GM12878 (cell line): ENCODE results near the gene TRMT1. TPM values are rescaled to one million over a fixed set of nuclear protein-coding genes. Genes with fewer than 3 reads are reported as not detected.

Source experiments
- ATAC-seq: fragments of 200-7000 bp; cut with Tn5 transposase; 3 replicates; pipeline ENCODE4 v1.9.1; 2020; ENCODE audit warnings: mild to moderate bottlenecking, moderate library complexity
- BruUV-seq: library from RNA; stranded (reverse); fragments of 400-500 nt; replicated peaks from 2 replicates; lab custom pipeline; 2021; lab: Mats Ljungman, UMichigan
- CTCF ChIA-PET: fragments of 300-600 bp; sonication (Branson Sonifier 250); formaldehyde crosslinking; extraction: SDS; loops from one replicate; lab custom pipeline; 2021; ENCODE audit warnings: inconsistent platforms; lab: Yijun Ruan, JAX
- POLR2A ChIA-PET: fragments of 350-600 bp; formaldehyde crosslinking; extraction: SDS; loops from one replicate; lab custom pipeline; 2021; ENCODE audit warnings: inconsistent platforms; lab: Charles Lee
- RAD21 ChIA-PET: fragments of 300-600 bp; sonication (Branson Sonifier 250); formaldehyde crosslinking; loops from one replicate; lab custom pipeline; 2023; ENCODE audit warnings: antibody characterized with exemption; ENCODE audit not compliant: unreplicated experiment; lab: Charles Lee
- SMC1A ChIA-PET: fragments of 300-600 bp; sonication (Branson Sonifier 250); formaldehyde crosslinking; loops from one replicate; lab custom pipeline; 2023; ENCODE audit not compliant: unreplicated experiment, uncharacterized antibody; lab: Charles Lee
- DNase-seq: peaks from one replicate; pipeline ENCODE4 v3.0.0-alpha.2; 2011; ENCODE audit warnings: low read depth, low spot score
- FAIRE-seq: peaks from 3 replicates; lab custom pipeline; 2011; peaks lifted over from hg19 to GRCh38; lab: Jason Lieb, UNC
- H2AFZ ChIP-seq: 2 replicates; pipeline ENCODE4 v1.6.0; 2011; ENCODE audit warnings: low read depth, low read length, control low read depth; ENCODE audit not compliant: control insufficient read depth
- H3K27ac ChIP-seq: 2 replicates; pipeline ENCODE4 v1.5.1; 2011; ENCODE audit warnings: control low read depth; ENCODE audit not compliant: control insufficient read depth, insufficient read depth
- H3K27me3 ChIP-seq, 2 experiments: replicated peaks in 1 of 2; 2 replicates each; pipeline versions ENCODE4 v1.6.0 to v1.6.1; 2011; ENCODE audit warnings: low read length in 1 of 2; ENCODE audit not compliant: control insufficient read depth in 2 of 2, insufficient read depth in 2 of 2
- H3K36me3 ChIP-seq, 2 experiments: 2 replicates each; pipeline ENCODE4 v1.5.1; 2011; ENCODE audit warnings: low read length in 1 of 2; ENCODE audit not compliant: control insufficient read depth in 2 of 2, insufficient read depth in 2 of 2
- H3K4me1 ChIP-seq: 2 replicates; pipeline ENCODE4 v1.6.1; 2011; ENCODE audit warnings: mild to moderate bottlenecking, low read length, moderate library complexity, mixed read lengths; ENCODE audit not compliant: control insufficient read depth, insufficient read depth
- H3K4me2 ChIP-seq: 2 replicates; pipeline ENCODE4 v1.6.0; 2011; ENCODE audit warnings: control low read depth; ENCODE audit not compliant: control insufficient read depth, insufficient read depth
- H3K4me3 ChIP-seq: fragments of 200-600 bp; sonication (generic); 2 replicates; pipeline ENCODE4 v1.5.1; 2016
- H3K79me2 ChIP-seq: 2 replicates; pipeline ENCODE4 v1.6.0; 2011; ENCODE audit warnings: low read length; ENCODE audit not compliant: control insufficient read depth, insufficient read depth
- H3K9ac ChIP-seq: 2 replicates; pipeline ENCODE4 v1.8.0; 2011; ENCODE audit warnings: low read length, control low read depth, mixed read lengths; ENCODE audit not compliant: control insufficient read depth, insufficient read depth
- H3K9me3 ChIP-seq: replicated peaks from 3 replicates; pipeline ENCODE4 v1.5.1; 2011; ENCODE audit warnings: mild to moderate bottlenecking, low read length; ENCODE audit not compliant: control insufficient read depth, insufficient read depth
- H4K20me1 ChIP-seq: 2 replicates; pipeline ENCODE4 v1.6.0; 2011; ENCODE audit not compliant: control insufficient read depth, insufficient read depth
- BHLHE40 ChIP-seq, 2 experiments: fragments of 450-650 bp in 1 of 2; IDR thresholded peaks; 2 replicates each; pipeline ENCODE4 v1.6.1; 2011 to 2017; ENCODE audit warnings: low read depth in 2 of 2, borderline replicate concordance in 1 of 2, improper control_type of control experiment in 1 of 2, low read length in 1 of 2, mild to moderate bottlenecking in 1 of 2
- EGR1 ChIP-seq, 2 experiments: IDR thresholded peaks; 1 replicate in 1 of 2; 2 replicates in 1 of 2; pipeline ENCODE4 v1.6.1; 2011 to 2012; ENCODE audit warnings: low read depth in 2 of 2, low read length in 2 of 2, borderline replicate concordance in 1 of 2, mild to moderate bottlenecking in 1 of 2, moderate library complexity in 1 of 2
- POLR2A ChIP-seq: IDR thresholded peaks from 2 replicates; pipeline ENCODE4 v1.6.1; 2011; ENCODE audit warnings: low read depth, mild to moderate bottlenecking, low read length
- ZBTB40 ChIP-seq: fragments of 450-650 bp; IDR thresholded peaks from 2 replicates; pipeline ENCODE4 v1.6.1; 2016; ENCODE audit warnings: mild to moderate bottlenecking, moderate library complexity, borderline replicate concordance
- ZNF207 ChIP-seq: fragments of 450-650 bp; IDR thresholded peaks from 2 replicates; pipeline ENCODE4 v1.6.1; 2014; ENCODE audit warnings: antibody characterized with exemption, mild to moderate bottlenecking, borderline replicate concordance
- WGBS: methylation state at CpG from one replicate; pipeline ENCODE4 v1.1.6; 2016; ENCODE audit warnings: low lambda C conversion rate; ENCODE audit not compliant: insufficient replicate concordance, insufficient coverage; ENCODE audit errors: missing lambda C conversion rate; 5-methylcytosine and 5-hydroxymethylcytosine counted together
- in situ Hi-C: fragments of 300-500 bp; cut with MboI; formaldehyde crosslinking; loops from 9 replicates; pipeline ENCODE4 v1.14.3; 2018; ENCODE audit warnings: mixed read lengths
- intact Hi-C: fragments of 100-400 bp; cut with micrococcal nuclease; formaldehyde crosslinking; loops from one replicate; pipeline ENCODE4 v1.14.2; 2022; ENCODE audit not compliant: unreplicated experiment
- polyA plus RNA-seq, 11 experiments: library from polyadenylated mRNA; depleted of rRNA in 4 of 11; unstranded in 6 of 11; stranded (reverse) in 5 of 11; fragments of >200 nt; fragmentation: Nextera tagmentation in 4 of 11; fragmentation: Illumina TruSeq in 1 of 11; extraction: Ambion mirVana in 4 of 11; extraction: Trizol in 1 of 11; gene quantifications; 1 replicate in 1 of 11; 2 replicates in 10 of 11; pipeline versions ENCODE4 v1.2.1 to v1.2.3, GENCODE V29; 2011 to 2016; ENCODE audit warnings: inconsistent platforms in 2 of 11, missing spikeins in 2 of 11, low read depth in 1 of 11
- total RNA-seq, 4 experiments: library from RNA; depleted of rRNA in 3 of 4; stranded (reverse); fragments of >200 nt in 3 of 4; fragmentation: Illumina TruSeq in 1 of 4; extraction: Trizol in 1 of 4; gene quantifications; 2 replicates each; pipeline versions ENCODE4 v1.2.1 to v1.2.3, GENCODE V29; 2013 to 2021
- TF ChIP-seq, protein P1 (sequence below): IDR thresholded peaks from 2 replicates; pipeline ENCODE4 v1.6.1; 2012; ENCODE audit warnings: low read length, inconsistent platforms

Gene TRMT1
- total and polyA plus RNA-seq, 10 of the 15 experiments (the other 5 are each of a cell fraction or from before 2014, with no cell fraction given): 3.4 to 68.8 (median 34.8) TPM

DNA sequence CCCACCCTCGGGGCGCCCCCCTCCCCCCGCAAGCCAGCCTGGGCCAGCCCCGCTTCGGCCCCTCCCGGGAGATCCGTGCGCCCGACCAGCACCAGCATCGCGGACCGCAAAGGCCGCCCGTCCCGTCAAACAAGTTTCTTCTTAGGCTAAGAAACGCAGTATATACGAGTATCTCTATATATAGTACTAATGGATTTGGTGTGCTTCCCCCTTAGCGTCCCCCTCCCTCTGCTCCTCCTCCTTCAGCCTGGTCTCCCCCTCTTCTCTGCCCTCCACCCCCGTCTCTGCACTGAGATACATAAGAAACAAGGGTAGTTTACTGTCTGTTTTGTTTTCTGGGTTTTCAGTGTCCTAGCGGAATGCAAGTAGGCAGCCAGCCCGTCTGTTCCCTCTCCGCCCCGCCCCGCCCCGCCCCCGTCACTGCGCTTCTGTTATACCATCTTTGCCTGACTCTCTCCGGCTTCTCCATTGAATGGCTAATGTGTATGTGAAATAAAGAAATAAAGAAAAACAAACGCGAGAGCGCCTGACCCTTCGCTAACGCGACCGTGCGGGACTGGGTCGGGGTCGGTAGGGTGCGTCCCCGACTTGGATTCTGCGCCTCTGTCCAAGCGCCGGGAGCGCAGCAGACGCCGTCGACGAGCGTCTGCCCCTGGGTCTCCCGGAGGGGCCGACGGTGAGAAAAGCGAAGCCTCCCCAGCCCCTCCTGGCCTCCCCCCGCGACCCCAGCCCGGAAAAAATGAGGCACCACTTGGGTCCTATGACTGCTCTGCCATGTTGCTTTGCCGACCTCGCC is 18.1 kb downstream of the TRMT1 start (continued):
- TF ChIP-seq, protein P1, sequence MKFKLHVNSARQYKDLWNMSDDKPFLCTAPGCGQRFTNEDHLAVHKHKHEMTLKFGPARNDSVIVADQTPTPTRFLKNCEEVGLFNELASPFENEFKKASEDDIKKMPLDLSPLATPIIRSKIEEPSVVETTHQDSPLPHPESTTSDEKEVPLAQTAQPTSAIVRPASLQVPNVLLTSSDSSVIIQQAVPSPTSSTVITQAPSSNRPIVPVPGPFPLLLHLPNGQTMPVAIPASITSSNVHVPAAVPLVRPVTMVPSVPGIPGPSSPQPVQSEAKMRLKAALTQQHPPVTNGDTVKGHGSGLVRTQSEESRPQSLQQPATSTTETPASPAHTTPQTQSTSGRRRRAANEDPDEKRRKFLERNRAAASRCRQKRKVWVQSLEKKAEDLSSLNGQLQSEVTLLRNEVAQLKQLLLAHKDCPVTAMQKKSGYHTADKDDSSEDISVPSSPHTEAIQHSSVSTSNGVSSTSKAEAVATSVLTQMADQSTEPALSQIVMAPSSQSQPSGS: no peak
- TF ChIP-seq ZNF207: no peak

- no peak overlapping the region for H3K9ac ChIP-seq
- DNase-seq (no peak), ATAC-seq (no peak), FAIRE-seq (no peak)
- CTCF ChIA-PET: interaction anchor here (8.0 kb wide), 1 partner anchor 121 kb away, joined by 145 read pairs; no protein-coding TSS in a partner anchor
- H3K79me2 ChIP-seq: peaks cover 4% of the 10 kb centered on the region; the same call in 1 of the 2 replicates
- H3K27ac ChIP-seq: no peak overlapping the region
- intact Hi-C loops: loop anchor here (10.0 kb wide), 1 partner anchor 63 kb away; no protein-coding TSS in a partner anchor
- H3K27me3 ChIP-seq: peaks cover 2 to 7% of the 10 kb centered on the region in 2 experiments
- H2AFZ ChIP-seq: no peak overlapping the region
- H3K9me3 ChIP-seq: no peaks in the 10 kb centered on the region; the same call in 2 of the 3 replicates
- H3K4me1 ChIP-seq: peaks cover 38% of the 10 kb centered on the region
- TF ChIP-seq BHLHE40 (IDR thresholded peaks at IDR 0.05; ENCODE audit: borderline replicate concordance in 1 of 2, low read depth in 2 of 2, low read length in 1 of 2) (peak in 1 of 2 experiments; percentile 7; a peak in 1 of 4 replicates), EGR1 (IDR thresholded peaks at IDR 0.05; ENCODE audit: borderline replicate concordance in 1 of 2, low read depth in 2 of 2, low read length in 2 of 2) (0 out of 3 replicates have a peak, but pooled peaks of 1 of the 2 experiments have one; percentile 39), ZBTB40 (no peak), POLR2A (0 out of 2 replicates have a peak, but pooled peaks have one; percentile 23)
- H3K4me2 ChIP-seq: no peak overlapping the region
- SMC1A ChIA-PET: no interaction called here
- H3K4me3 ChIP-seq: no peak overlapping the region
- RAD21 ChIA-PET: no interaction called here
- no peaks in the 10 kb centered on the region for H3K36me3 ChIP-seq
- POLR2A ChIA-PET: no interaction called here
- in situ Hi-C loops: loop anchor here (10.0 kb wide), 1 partner anchor 213 kb away; the partner anchor contains the start of genes DNASE2 and KLF1
- 8% methylated on average over 26 of the region's 69 CpGs for WGBS
- no TSS peak for BruUV-seq
- H4K20me1 ChIP-seq: no peaks in the 10 kb centered on the region
Observed at GRCh38 chr19:13097463-13098258, 18.9 kb downstream of the TRMT1 start.
